Dermis blood vessel endothelial cell (primary cell): ENCODE results near the gene ADK. TPM values are rescaled to one million over a fixed set of nuclear protein-coding genes. Genes with fewer than 3 reads are reported as not detected.

Experiments
- DNase-seq: peaks from one replicate; pipeline ENCODE4 v3.0.0; 2010
- total RNA-seq: library from RNA; depleted of rRNA; stranded (reverse); fragments of >200 nt; gene quantifications from 2 replicates; pipeline ENCODE4 v1.2.3, GENCODE V29; 2014

The ADK gene
- total RNA-seq, 1 donor from 2014 or later: 15.3 TPM

- no peak for DNase-seq
Observed at GRCh38 chr10:74371696-74372095, 220.7 kb downstream of the ADK start.

DNA sequence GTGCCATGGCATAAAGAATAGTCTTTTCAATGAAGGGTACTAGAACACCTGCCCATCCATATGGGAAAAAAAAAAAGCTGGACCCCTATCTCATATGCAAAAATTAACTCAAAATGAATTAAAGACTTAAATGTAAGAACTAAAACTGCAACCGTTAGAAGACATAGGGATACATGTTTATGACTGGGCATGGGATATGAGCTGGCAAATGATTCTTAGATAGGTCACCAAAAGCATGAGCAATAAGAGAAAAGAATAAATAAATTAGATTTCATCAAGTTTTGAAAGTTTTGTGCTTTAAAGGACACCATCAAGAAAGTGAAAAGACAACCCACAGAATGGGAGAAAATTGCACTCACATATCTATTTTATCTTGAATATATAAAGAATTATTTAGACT is 222.0 kb downstream of the ADK start:
- DNase-seq: no peak

DNA sequence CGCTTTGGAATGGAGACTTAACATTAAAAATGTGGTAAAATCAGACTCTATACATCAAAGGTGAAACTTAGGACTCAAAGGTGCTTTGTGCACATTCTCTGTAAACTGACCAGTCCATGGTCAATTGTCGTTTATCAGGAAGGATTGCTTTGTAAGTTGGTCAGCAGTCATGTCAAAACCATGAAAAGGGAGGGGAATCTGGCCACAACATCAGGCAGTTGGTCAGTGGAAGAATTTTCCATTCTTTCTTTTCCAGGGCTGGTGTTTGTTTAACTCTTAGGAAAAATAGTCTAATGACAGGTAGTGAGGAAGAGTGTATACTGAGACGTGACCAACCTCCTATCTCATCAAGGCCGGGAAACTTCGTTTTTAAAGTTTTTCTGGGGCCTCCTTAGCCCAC is 226.5 kb downstream of the ADK start:
- no peak for DNase-seq

DNA sequence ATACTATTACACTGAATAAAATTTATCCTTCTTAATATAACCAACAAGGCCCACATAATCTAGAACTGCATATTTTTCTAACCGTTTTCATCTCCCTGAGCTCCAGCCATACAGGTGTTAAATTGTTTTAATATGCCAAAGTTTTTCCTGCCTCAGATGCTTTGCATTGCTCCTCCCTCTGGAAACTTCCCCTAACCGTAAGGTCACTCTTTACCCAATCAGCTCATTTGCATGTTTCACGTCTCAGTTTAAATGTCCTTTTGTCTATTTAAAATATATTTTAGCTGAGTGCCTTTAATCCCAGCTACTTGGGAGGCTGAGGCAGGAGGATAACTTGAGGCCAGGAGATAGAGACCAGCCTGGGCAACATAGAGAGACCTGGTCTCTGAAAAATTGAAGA is 228.5 kb downstream of the ADK start:
- DNase-seq: no peak

DNA sequence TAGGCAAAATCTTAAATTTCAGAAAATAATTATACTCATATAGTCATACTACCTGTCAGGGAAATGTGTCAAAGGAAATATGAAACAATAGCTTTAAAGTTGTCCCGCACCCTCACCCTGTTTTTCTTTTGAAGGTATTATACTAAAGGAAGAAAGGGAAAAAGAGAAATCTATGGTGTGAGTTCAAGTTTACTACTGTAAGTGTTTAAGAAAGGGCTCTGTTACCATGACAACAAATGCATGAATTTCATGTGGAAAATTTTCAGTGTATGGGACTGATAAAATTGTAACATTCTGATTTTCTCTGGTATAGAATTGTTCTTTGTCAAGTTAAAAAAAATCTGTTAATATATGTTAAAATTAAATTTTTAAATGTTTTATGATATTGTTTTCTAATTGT is 229.8 kb downstream of the ADK start:
- peak; percentile 35 for DNase-seq

- DNase-seq: no peak
Observed at GRCh38 chr10:74381291-74381853, 230.4 kb downstream of the ADK start.

- peak; percentile 8 for DNase-seq
Observed at GRCh38 chr10:74382663-74383062, 231.6 kb downstream of the ADK start.

DNA sequence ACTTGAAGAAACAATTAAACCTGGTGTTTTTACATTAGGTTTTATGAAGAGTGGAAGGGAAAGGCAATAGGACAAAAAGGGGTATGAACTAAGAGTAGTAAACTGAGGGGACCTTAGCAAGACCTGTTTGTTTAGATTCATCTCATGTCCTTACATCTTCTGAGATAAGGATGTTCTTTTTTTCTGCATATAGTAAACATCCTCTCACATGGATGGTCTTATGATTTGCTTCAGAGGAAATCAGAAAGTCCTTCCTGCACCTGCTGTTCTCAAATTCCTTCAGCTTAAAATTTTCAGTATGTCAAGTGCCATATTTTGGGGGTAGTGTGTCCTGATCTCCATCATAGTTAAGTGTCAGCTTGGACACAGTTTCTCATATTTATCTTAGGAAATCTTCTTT is 232.6 kb downstream of the ADK start:
- DNase-seq: no peak

DNA sequence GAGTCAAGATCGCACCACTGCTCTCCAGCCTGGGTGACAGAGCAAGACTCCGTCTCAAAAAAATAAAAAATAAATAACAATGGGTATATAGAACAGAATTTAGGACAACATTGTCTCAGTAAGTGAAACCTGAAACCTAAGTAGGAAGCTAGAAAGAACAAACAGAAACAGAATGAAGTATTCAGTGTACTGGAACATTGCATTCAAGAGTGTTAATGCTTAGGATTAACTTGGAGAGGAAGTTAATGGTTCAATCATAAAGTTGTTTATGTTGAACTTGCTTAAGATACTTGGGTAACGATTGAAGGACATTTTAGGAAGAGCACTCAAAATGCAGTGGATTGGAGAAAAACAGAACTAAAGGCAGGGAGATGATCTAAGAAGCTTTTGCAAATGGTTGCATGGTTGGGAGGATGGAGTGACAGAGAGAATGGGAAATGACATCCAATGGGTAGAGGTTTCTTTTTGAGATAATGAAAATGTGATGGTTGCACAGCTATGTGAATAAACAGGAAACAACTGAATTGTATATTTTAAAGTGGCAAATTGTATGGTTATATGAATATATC is 233.7 kb downstream of the ADK start:
- no peak for DNase-seq

DNA sequence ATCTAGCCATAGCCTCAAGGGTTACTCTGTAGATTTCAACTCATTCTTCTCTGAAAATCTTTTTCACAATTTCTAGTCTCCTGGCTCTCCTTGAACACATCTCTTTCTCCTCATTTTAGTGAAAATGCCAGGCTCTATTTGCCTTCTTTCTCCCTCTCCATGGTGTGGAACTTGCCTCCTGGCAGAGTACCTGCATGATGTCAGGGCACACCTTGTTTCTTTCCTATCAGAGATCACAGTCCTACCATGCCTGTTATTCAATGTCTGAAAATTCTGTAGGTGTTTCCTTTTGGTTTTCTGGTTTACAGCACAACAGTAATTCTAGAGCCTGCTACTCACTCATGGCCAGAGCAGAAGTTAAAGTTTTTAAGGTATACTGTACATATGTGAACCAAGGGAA is 237.8 kb downstream of the ADK start:
- no peak for DNase-seq

DNA sequence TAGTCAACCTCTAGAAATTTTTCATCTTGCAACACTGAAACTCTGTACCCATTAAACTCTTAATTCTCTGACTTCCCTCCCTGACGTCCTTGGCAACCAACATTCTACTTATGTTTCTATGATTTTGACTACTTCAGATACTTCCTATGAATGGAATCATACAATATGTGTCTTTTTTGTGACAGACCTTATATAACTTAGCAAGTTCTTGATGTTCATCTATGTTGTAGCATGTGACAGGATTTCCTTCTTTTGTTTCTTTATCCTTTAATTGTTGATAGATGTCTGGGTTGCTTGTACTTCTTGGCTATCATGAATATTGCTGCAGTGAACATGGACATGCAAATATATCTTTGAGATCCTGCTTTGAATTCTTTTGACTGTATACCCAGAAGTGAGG is 240.8 kb downstream of the ADK start:
- DNase-seq: peak; percentile 65

- no peak for DNase-seq
Observed at GRCh38 chr10:74394416-74394969, 243.5 kb downstream of the ADK start.

GRCh38 chr10:74400186-74400585 is 249.2 kb downstream of the ADK start:
- no peak for DNase-seq

- DNase-seq: peak; percentile 54
Observed at GRCh38 chr10:74406006-74406405, 255.0 kb downstream of the ADK start.

DNA sequence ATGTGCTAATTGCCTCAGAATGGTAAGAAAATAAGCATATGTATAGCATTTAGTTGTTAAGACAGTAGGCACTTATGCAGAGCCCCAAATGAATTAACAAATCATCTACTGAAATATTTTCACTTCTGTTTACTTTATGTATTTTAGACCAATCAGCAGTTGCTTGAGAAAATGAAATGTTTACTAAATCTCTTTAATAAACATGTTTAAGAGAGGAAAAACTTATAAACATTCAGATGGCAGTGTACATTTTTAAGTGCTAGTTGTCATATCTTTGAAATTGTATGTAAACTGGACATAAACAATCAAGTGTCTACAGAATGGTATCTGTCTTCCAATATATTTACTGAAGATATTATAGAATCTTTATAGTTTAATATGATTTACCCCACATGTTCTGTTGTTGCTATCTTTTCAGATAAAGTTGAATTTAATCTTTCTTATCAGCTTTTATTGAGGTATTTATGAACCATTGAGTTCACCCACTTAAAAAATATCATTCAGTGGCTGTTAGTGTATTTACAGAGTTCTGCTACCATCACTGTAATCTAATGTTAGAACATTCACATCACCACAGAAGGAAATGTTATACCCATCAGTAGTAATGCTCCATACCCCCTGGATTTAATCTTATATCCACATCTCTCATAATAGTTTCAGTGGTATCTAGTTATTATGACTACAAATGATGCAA is 264.3 kb downstream of the ADK start:
- no peak for DNase-seq

DNA sequence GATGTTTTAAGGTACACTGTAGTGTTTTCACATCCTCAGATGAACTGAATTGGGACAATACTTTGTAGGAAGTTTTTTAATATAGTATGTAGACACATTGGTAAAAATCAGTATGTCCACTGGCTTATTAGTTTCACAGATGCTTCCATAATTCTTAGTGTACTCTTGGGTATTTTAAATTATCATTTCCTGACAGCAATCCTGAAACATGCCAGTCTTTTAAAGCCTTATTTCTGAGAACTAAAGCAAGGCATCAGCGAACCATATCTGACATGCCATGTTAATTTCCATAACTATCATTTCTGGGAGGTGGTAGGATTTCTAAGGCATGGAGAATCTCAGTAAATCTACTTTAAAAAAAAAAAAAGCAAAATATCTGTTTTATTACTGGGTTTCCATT is 266.4 kb downstream of the ADK start:
- no peak for DNase-seq

- peak; percentile 39 for DNase-seq
Observed at GRCh38 chr10:74418285-74418872, 267.4 kb downstream of the ADK start.

DNA sequence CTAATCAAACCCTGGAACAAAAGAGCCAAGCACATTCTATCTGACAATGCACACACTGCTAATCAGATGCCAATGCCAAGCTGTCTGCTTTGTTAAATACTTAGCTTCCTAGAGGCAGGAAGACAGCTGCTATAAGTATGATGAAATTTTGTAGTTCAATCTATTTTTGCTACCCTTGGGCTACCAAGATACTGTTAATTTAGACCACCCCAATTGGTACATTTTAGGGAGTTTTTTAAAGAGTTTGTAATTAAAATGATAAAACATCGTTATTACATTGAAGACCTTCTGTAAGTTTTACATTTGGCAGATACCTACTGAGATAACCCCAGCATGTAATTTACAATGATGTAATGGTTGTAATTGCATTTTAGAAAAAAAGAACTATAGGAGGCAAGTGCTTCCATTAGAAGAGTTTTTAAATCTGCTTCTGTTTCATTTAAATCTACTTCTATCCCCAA is 268.5 kb downstream of the ADK start:
- DNase-seq: peak; percentile 59

GRCh38 chr10:74419958-74420375 is 268.9 kb downstream of the ADK start:
- peak; percentile 55 for DNase-seq

GRCh38 chr10:74424565-74424964 is 273.5 kb downstream of the ADK start:
- DNase-seq: no peak

DNA sequence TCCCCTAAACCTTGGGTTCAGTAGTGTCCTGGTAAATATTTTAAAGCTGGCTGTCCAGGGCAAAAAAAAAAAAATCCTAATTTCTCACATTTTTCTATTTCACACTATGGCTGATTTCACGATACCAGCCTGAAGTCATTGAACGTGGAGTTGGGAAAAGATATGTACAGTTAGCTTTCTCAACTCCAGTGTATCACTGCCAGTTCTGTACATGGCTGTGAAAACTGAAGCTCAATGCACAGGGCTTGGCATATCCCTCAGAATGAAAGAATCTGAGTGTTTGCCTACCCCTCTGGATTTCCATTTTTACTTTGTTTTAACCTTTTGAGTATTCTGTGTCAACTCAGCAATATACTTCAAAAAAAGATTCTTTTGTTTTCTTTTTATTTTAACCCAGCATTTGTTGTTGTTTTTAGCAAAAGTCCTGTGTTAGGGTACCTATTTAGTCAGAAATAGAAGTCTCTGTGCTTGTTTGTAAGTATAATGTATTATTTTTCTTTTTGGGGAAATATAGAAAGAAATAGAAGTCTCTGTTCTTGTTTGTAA is 274.5 kb downstream of the ADK start:
- DNase-seq: no peak

DNA sequence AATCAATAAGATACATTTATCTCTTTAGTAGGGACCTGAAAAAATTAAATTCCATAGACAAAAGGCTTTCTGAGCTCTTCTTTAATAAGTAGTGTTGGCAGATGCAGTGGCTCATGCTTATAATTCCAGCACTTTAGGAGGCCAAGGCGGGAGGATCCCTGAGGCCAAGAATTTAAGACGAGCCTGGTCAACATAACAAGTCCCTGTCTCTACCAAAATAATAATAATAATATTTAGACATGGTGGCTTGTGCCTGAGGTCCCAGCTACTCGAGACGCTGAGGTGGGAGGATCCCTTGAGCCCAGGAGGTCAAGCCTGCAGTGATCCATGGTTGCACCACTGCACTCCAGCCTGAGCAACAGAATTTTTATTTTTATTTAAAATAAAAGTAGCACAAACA is 280.8 kb downstream of the ADK start:
- DNase-seq: no peak

GRCh38 chr10:74432841-74433594 is 282.0 kb downstream of the ADK start:
- no peak for DNase-seq
